Limb (tissue), 2 donors: ENCODE results near the gene ID3.
"Not testable (repeated sequence)": the region's sequence is repeated elsewhere in the genome, so short reads cannot be mapped to it uniquely, and the experiment has no call there.

Experiments used
- DNase-seq, 2 donors: peaks; one replicate each; pipeline ENCODE4 v3.0.0-alpha.2; 2016; ENCODE audit errors: extremely low spot score in 2 of 2

ID3 gene

DNA sequence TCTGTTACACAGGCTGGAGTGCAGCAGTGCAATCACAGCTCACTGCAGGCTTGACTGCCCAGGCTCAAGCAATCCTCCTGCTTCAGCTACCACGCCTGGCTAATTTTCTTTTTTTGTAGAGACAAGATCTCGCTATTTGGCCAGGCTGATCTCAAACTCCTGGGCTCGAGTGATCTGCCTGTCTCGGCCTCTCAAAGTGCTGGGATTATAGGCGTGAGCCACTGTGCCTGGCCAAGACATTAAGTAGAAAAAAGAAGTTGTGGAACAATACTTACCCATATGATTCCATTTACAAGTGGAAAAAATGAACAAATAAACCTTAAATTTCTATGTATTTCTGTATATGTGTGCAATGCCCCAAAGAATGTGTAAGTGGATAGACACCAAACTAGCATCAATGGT lies 30.3 kb upstream of the ID3 start:
- DNase-seq, result no peak

DNA sequence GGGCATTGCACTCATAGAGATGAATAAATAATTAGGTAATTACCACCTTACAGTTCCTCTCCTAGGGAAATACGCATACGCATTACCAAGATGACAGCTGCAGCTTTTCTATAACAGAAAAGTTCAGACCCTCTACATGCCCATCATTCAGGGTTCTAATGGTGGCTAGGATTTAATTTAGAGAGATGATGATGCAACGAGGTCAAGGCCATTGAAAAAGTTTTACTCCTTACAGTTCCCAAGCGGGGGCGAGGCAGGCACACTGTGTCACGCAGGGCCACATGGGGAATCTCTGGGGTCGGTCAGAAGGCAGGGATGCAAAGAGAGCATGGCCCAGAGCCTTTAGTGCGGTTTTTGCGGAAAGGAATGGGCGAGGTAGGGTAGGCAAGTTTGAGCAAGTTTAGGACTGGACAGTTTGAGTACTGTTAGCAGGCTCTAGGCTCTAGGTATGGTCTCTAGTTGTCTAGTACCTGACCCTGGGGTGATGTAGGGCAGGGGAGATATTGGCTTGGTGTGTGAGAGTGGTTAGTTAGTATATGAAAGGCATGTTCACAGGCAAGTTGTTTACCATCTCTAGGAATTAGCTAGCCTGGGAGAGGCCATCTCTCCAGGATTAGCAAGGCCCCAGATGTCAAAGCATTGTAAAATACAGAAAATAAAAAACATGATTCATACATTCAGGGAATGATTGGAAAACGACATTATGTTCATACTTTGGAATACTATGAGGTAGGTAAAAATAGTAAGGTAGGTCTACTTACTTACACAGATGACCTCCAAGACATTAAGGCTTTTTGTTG lies 29.6 kb upstream of the ID3 start:
- DNase-seq, result no peak

GRCh38 chr1:23585321-23586022 lies 26.2 kb upstream of the ID3 start:
- DNase-seq, result no peak

- not testable (repeated sequence) for DNase-seq
These were observed 24.4 kb upstream of the ID3 start for GRCh38 chr1:23583727-23584126.

- DNase-seq, result no peak
These were observed 23.5 kb upstream of the ID3 start for GRCh38 chr1:23582820-23583219.

- DNase-seq, result peak; percentile 39 to 43
These were observed 21.9 kb upstream of the ID3 start for GRCh38 chr1:23581219-23581618.

DNA sequence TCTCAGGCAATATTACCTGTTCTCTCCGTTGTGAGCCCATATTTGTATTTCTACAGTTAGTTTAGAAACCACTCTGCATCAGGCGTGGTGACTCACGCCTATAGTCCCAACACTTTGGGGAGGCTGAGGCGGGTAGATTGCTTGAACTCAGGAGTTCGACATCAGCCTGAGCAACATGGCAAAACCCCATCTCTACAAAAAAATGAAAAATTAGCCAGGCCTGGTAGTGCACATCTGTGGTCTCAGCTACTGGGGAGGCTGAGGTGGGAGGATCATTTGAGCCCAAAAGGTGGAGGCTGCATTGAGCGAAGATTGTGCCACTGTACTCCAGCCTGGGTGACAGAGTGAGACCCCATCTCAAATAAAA lies 19.7 kb upstream of the ID3 start:
- no peak for DNase-seq

DNA sequence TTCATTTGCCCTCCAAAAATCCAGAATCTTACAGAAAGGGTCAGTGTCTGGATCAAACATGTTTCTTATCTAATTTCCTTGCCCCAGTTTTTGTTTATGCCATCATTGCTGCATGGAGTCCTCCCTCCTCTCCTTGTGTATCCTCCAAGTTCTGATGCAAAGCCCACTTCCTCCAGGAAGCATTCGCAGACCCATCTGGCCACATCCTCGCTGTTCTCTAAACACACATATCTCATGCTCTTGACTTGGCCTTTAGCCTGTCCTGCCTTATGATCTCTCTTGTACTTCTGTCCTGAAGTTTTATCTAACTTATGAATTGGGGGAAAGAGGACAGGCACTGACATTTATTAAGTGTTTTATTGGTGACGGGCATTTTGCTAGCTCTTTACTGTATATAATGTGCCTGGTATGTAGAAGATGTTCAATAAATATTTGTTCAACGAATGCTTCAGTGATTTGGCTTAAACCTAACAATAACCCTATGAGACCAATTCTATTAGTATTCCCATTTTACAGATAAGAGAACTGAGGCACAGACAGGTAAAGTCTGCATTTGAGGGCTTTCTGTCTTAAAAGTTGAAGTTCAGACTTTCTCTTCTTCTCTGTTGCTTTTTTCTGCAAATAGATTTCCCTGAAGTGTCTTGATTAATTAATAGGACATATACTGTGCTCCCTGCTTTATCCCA lies 19.2 kb upstream of the ID3 start:
- DNase-seq, result no peak

- no peak for DNase-seq
These were observed 18.0 kb upstream of the ID3 start for GRCh38 chr1:23577056-23578004.

GRCh38 chr1:23576338-23577055 lies 17.2 kb upstream of the ID3 start:
- no peak for DNase-seq

DNA sequence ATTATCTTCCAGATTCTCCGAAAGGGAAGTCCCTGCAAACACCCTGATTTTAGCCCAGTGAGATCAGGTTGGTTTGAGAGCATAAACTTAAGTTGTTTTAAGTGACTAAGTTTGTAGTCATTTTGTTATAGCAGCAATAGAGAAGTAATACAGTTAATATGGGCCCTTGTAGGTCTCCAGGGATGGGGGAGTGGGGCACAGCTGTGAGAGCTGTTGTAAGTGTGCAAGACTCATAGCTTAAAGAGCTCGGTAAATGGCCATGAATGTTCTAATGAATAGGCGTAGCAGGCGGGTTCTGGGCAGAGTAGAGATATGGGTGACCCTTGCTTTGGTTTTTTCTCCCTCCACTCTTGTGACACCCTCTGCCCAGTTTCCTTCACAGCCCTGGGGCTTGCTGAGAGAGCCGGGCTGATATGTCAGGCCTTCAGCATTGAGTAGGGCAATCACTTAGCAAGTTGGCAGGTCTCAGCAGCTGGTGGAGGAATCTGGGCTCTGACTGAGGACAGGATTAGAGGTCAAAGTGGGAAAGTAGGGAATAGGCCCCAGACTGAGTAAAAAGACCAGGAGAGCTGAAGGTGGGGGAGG lies 16.0 kb upstream of the ID3 start:
- DNase-seq, result no peak

DNA sequence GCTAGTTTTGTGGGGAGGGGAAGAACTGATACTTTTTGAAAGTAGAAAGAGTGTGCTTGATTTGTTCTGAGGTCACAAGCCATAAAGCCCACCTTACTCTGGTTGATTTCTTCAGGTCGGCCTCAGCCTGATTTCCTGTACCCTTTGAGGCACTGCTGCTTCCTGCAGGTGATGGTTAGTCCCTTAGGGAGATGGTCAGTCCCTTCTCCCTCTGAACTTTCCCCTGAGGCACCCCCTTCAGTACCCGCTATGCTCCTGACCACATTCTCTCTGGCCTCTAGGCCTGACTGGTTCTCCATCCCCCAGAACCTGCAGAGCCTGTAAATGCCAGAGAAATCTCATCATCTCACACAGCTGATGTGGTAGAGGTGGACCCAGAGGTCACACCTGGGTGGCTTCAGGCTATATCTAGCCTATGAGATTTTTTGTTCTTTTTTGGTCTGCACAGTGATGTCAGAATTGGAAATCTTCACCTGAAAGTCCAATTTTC lies 15.0 kb upstream of the ID3 start:
- no peak for DNase-seq

GRCh38 chr1:23573574-23574182 lies 14.4 kb upstream of the ID3 start:
- no peak for DNase-seq

GRCh38 chr1:23571465-23571864 lies 12.2 kb upstream of the ID3 start:
- DNase-seq, result no peak

- DNase-seq, result no peak
These were observed 10.8 kb upstream of the ID3 start for GRCh38 chr1:23570001-23570691.

DNA sequence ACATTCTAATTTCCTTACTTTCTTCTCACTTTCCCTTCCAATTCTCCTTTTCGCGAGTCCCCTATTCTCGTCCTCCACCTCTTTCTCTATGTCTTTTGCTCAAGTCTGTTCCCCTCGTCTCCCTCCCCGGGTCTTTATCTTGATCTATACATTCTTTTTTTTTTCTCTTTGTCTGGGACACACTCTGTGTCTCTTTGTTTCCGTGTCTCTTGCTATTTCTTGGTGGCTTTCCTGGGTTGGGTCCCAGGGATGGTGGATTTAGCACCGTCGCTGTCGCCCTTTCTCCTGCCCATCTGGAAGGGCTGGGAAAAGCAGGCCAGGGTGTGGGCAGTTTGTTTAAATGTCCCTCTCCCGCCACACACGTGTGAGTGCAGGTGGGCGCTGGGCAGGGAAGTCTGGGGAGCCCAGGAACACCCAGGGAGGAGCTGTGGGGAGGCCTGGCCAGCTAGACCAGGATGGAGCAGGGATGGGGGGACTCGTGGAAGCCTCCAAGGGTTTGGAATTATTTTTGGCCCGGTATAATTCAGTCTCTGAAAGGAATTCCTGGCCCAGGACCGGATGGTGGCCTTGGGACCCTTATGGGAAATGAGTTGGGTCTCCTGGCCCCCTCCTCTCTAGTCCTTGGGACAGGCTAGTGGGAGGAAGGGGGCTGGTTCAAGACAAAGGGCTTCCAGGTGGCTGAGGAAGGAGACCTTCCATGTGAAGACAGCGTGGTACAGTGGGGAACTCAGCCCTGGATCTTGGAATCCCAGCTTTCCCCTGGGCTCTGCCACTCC lies 9.5 kb upstream of the ID3 start:
- no peak for DNase-seq

- peak in 1 of 2 donors; percentile 81 for DNase-seq
These were observed 8.8 kb upstream of the ID3 start for GRCh38 chr1:23567996-23568607.

GRCh38 chr1:23567629-23567995 lies 8.3 kb upstream of the ID3 start:
- no peak for DNase-seq
